HepG2 (cell line): ENCODE results near the gene CDH8. TPM values are rescaled to one million over a fixed set of nuclear protein-coding genes. Genes with fewer than 3 reads are reported as not detected.

Experiments
- ATAC-seq: fragments of 200-7000 bp; cut with Tn5 transposase; 3 replicates; pipeline ENCODE4 v1.9.1; 2020; ENCODE audit warnings: mild to moderate bottlenecking, moderate library complexity
- BruUV-seq: library from RNA; stranded (reverse); fragments of 400-500 nt; replicated peaks from 2 replicates; lab custom pipeline; 2021; lab: Mats Ljungman, UMichigan
- CTCF ChIA-PET: fragments of 300-600 bp; formaldehyde crosslinking; extraction: SDS; loops from one replicate; lab custom pipeline; 2021; ENCODE audit warnings: low total read pairs, inconsistent platforms, low intra/inter-chr PET ratio; lab: Yijun Ruan, JAX
- POLR2A ChIA-PET: fragments of 350-600 bp; sonication (Branson Sonifier 250); formaldehyde crosslinking; loops from one replicate; lab custom pipeline; 2020; ENCODE audit warnings: antibody characterized with exemption, inconsistent platforms; lab: Yijun Ruan, JAX
- DNase-seq: peaks from one replicate; pipeline ENCODE4 v3.0.0-alpha.2; 2015; ENCODE audit warnings: low spot score
- FAIRE-seq: peaks from 3 replicates; lab custom pipeline; 2011; peaks lifted over from hg19 to GRCh38; lab: Jason Lieb, UNC
- H2AFZ ChIP-seq: one replicate; pipeline ENCODE4 v1.6.1; 2011; ENCODE audit warnings: low read length, inconsistent platforms
- H3K27ac ChIP-seq: fragments of 300-600 bp; 3 replicates; pipeline ENCODE4 v1.8.0; 2011; ENCODE audit warnings: mixed run types, mild to moderate bottlenecking, mixed read lengths, low read length, inconsistent platforms; ENCODE audit not compliant: insufficient read depth; ENCODE audit errors: extremely low read length
- H3K27me3 ChIP-seq, 2 experiments: fragments of 200-600 bp in 1 of 2; 2 replicates in 1 of 2; 3 replicates in 1 of 2; pipeline versions ENCODE4 v1.6.0 to v1.8.0; 2011; ENCODE audit warnings: low read length in 2 of 2, mild to moderate bottlenecking in 2 of 2, moderate library complexity in 2 of 2, inconsistent platforms in 1 of 2; ENCODE audit not compliant: insufficient read depth in 2 of 2, control insufficient read depth in 1 of 2
- H3K36me3 ChIP-seq, 2 experiments: fragments of 200-600 bp in 1 of 2; replicated peaks in 1 of 2; 2 replicates in 1 of 2; 3 replicates in 1 of 2; pipeline versions ENCODE4 v1.5.1 to v1.8.0; 2011; ENCODE audit warnings: low read length in 2 of 2, inconsistent platforms in 1 of 2; ENCODE audit not compliant: insufficient read depth in 2 of 2, control insufficient read depth in 1 of 2
- H3K4me1 ChIP-seq: 2 replicates; pipeline ENCODE4 v1.5.1; 2012; ENCODE audit warnings: low read length, inconsistent platforms; ENCODE audit not compliant: insufficient read depth
- H3K4me2 ChIP-seq: 2 replicates; pipeline ENCODE4 v1.6.0; 2011; ENCODE audit warnings: low read depth, low read length, inconsistent platforms
- H3K4me3 ChIP-seq, 3 experiments: fragments of 200-600 bp in 1 of 3; sonication (generic), shearing (Covaris generic) in 1 of 3; replicated peaks in 1 of 3; 2 replicates each; pipeline ENCODE4 v1.5.1; 2011 to 2016; ENCODE audit warnings: low read length in 3 of 3, inconsistent platforms in 2 of 3, low read depth in 2 of 3, mild to moderate bottlenecking in 2 of 3, control low read depth in 1 of 3, mixed read lengths in 1 of 3; ENCODE audit not compliant: insufficient read depth in 1 of 3
- H3K79me2 ChIP-seq: one replicate; pipeline ENCODE4 v1.6.1; 2011; ENCODE audit warnings: low read length, inconsistent platforms; ENCODE audit not compliant: insufficient read depth
- H3K9ac ChIP-seq: 2 replicates; pipeline ENCODE4 v1.6.0; 2011; ENCODE audit warnings: mild to moderate bottlenecking, low read depth, low read length, inconsistent platforms; ENCODE audit not compliant: insufficient read depth
- H3K9me3 ChIP-seq: 2 replicates; pipeline ENCODE4 v1.5.1; 2012; ENCODE audit warnings: mild to moderate bottlenecking, low read length
- H4K20me1 ChIP-seq: 2 replicates; pipeline ENCODE4 v1.6.0; 2011; ENCODE audit warnings: inconsistent platforms, mild to moderate bottlenecking, low read length, moderate library complexity; ENCODE audit not compliant: insufficient read depth
- PHF5A ChIP-seq: IDR thresholded peaks from one replicate; pipeline ENCODE4 v1.6.1; 2018; ENCODE audit warnings: low read depth, missing genetic modification reagents; ENCODE audit not compliant: unreplicated experiment
- RFX1 ChIP-seq: fragments of 450-650 bp; IDR thresholded peaks from 2 replicates; pipeline ENCODE4 v1.6.1; 2017
- SKI ChIP-seq: fragments of 450-650 bp; IDR thresholded peaks from one replicate; pipeline ENCODE4 v1.6.1; 2018; ENCODE audit warnings: mild to moderate bottlenecking; ENCODE audit not compliant: partially characterized antibody
- STAT5B ChIP-seq: sonication (generic); formaldehyde crosslinking; IDR thresholded peaks from 2 replicates; pipeline ENCODE4 v1.4.0; 2020; ENCODE audit warnings: missing genetic modification reagents
- ZNF468 ChIP-seq: sonication (generic); formaldehyde crosslinking; IDR thresholded peaks from 2 replicates; pipeline ENCODE4 v1.8.0; 2022; ENCODE audit warnings: mild to moderate bottlenecking, moderate library complexity, missing genetic modification reagents
- WGBS: methylation state at CpG from one replicate; pipeline ENCODE4 v1.1.6; 2017; ENCODE audit warnings: low lambda C conversion rate; 5-methylcytosine and 5-hydroxymethylcytosine counted together
- in situ Hi-C: cut with HindIII; loops from 2 replicates; pipeline ENCODE4 v1.10.0; 2017; ENCODE audit warnings: low pct_unique_long_range_greater_than_20kb; ENCODE audit not compliant: extremely low pct_ligation_motif_present
- intact Hi-C: fragments of 100-400 bp; cut with micrococcal nuclease; formaldehyde crosslinking; loops from one replicate; pipeline ENCODE4 v1.10.0; 2022; ENCODE audit not compliant: unreplicated experiment
- polyA plus RNA-seq, 8 experiments: library from polyadenylated mRNA; depleted of rRNA in 3 of 8; stranded (reverse) in 7 of 8; unstranded in 1 of 8; fragments of >200 nt; fragmentation: Illumina TruSeq in 4 of 8; extraction: Trizol in 4 of 8; gene quantifications; 2 replicates each; pipeline versions ENCODE4 v1.2.1 to v1.2.3, GENCODE V29; 2011 to 2016; ENCODE audit warnings: low read depth in 4 of 8, missing spikeins in 1 of 8, mixed read lengths in 1 of 8; ENCODE audit not compliant: insufficient read depth in 1 of 8
- total RNA-seq, 5 experiments: library from RNA; depleted of rRNA; stranded (reverse); fragments of >200 nt; fragmentation: Illumina TruSeq; extraction: Trizol; gene quantifications; 2 replicates each; pipeline ENCODE4 v1.2.3, GENCODE V29; 2016; ENCODE audit warnings: low read depth in 1 of 5
- TF ChIP-seq, protein P1 (sequence below): sonication (generic); formaldehyde crosslinking; conservative IDR thresholded peaks from 2 replicates; pipeline ENCODE4 v1.4.0; 2020; ENCODE audit warnings: missing genetic modification reagents
- TF ChIP-seq, protein P2 (sequence below): sonication (generic); formaldehyde crosslinking; IDR thresholded peaks from 2 replicates; pipeline ENCODE4 v1.4.0; 2020; ENCODE audit warnings: missing genetic modification reagents, low read depth, mild to moderate bottlenecking, borderline replicate concordance

Gene CDH8
- total and polyA plus RNA-seq, 2 of the 13 experiments (the other 11 are each of a cell fraction or from before 2014, with no cell fraction given): not detected

GRCh38 chr16:62014319-62014923 lies 21.8 kb downstream of the CDH8 start (continued):
- TF ChIP-seq, protein P1, sequence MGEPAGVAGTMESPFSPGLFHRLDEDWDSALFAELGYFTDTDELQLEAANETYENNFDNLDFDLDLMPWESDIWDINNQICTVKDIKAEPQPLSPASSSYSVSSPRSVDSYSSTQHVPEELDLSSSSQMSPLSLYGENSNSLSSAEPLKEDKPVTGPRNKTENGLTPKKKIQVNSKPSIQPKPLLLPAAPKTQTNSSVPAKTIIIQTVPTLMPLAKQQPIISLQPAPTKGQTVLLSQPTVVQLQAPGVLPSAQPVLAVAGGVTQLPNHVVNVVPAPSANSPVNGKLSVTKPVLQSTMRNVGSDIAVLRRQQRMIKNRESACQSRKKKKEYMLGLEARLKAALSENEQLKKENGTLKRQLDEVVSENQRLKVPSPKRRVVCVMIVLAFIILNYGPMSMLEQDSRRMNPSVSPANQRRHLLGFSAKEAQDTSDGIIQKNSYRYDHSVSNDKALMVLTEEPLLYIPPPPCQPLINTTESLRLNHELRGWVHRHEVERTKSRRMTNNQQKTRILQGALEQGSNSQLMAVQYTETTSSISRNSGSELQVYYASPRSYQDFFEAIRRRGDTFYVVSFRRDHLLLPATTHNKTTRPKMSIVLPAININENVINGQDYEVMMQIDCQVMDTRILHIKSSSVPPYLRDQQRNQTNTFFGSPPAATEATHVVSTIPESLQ: no peak
- no peak for TF ChIP-seq ZNF468 (CRISPR knock-in tag)
- TF ChIP-seq, protein P2, sequence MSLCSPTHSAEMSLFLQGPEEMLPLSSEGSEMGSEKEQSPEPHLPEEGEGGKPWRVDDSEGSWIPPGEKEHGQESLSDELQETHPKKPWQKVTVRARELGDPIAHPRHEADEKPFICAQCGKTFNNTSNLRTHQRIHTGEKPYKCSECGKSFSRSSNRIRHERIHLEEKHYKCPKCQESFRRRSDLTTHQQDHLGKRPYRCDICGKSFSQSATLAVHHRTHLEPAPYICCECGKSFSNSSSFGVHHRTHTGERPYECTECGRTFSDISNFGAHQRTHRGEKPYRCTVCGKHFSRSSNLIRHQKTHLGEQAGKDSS (CRISPR knock-in tag): no peak

DNA sequence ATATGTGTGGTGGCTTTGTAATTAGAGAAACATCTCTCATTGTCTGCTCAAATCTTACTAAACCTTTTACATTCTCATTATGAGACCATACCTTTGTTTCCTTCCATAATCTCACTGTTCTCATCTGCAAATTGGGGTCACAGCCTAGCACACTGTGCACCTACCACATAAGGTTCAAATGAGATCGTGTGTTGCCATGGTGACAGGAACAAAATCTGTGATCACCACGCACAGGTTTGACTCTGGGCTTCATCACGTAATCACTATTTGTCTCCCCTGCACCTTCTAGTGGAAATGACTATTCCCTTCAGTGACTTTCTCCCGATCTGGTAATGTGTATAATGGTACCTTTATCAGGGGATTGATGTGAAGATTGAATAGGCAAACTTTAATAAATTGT lies 26.1 kb downstream of the CDH8 start:
- Histone ChIP-seq H3K27ac (no peak overlapping the region), H3K9me3 (no peaks in the 10 kb centered on the region), H3K36me3 (no peaks in the 10 kb centered on the region), H3K4me2 (no peak overlapping the region), H3K9ac (no peak overlapping the region), H3K79me2 (no peaks in the 10 kb centered on the region), H3K27me3 (no peaks in the 10 kb centered on the region), H3K4me3 (no peak overlapping the region), H4K20me1 (no peaks in the 10 kb centered on the region), H3K4me1 (no peaks in the 10 kb centered on the region), H2AFZ (no peak overlapping the region)
- intact Hi-C loops (no loop called here), in situ Hi-C loops (no loop called here)
- CTCF ChIA-PET: no interaction called here
- FAIRE-seq (no peak), DNase-seq (no peak), ATAC-seq (no peak)
- WGBS: 2% methylated on average over 4 of the region's 4 CpGs
- TF ChIP-seq PHF5A (CRISPR knock-in tag): no peak
- no peak for TF ChIP-seq STAT5B (CRISPR knock-in tag)
- TF ChIP-seq SKI: no peak
- peak; percentile 40; the same call in 1 of the 2 replicates for TF ChIP-seq RFX1
- POLR2A ChIA-PET: no interaction called here
- BruUV-seq: no TSS peak
